ENCODE data around the gene ANXA6.

ANXA6 gene

DNA sequence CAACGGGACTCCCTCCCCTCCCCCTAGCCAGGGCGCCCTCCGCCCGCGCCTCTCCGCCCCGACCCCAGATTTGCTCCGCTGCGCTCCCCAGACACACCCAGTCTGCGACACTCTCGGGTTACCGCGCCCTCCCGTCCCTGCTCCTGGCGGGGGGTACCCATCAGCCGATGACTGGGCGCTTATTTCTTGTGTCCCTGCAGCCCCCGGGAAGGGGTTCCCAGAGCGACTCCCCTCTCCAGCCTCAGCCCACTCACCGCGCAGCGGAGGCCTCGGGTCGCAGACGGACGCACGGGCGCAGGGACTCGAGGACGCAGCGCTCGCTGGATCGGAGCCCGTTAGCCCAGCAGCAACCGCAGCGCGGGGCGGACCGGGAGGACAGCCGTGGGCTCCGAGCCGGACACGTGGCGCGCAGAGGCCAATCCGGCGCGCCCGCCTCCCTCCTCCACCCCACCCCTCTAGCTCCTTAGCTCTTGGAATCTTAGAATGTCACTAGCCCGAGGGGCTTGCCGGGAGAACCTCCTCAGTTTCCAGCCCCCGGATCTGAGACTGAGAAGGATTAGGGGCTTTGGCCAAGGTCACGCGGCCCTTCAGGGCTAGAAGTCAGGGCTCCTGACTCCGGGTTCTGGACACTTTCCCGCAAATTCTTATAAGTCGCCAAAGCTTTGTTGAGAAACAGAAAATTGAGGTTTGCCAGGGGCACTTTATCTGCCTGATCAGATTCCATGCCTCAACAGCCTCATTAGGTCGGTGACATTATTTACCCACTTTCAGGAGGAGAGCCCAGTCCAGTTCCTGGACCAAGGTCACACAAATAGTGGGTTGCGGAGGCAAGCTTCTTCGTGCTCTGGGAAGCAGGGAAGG is at the start of gene ANXA6:
TSS of gene ANXA6 (minus strand) at position 354 of the 861 bp plus-strand sequence. CDS start 9,878 bp downstream, outside the sequence.
- peak; percentile 27 for DNase-seq (ENCODE audit: low read depth)

GRCh38 chr5:151205411-151205810 is 47.8 kb upstream of the ANXA6 start:
- TF ChIP-seq, protein P1, sequence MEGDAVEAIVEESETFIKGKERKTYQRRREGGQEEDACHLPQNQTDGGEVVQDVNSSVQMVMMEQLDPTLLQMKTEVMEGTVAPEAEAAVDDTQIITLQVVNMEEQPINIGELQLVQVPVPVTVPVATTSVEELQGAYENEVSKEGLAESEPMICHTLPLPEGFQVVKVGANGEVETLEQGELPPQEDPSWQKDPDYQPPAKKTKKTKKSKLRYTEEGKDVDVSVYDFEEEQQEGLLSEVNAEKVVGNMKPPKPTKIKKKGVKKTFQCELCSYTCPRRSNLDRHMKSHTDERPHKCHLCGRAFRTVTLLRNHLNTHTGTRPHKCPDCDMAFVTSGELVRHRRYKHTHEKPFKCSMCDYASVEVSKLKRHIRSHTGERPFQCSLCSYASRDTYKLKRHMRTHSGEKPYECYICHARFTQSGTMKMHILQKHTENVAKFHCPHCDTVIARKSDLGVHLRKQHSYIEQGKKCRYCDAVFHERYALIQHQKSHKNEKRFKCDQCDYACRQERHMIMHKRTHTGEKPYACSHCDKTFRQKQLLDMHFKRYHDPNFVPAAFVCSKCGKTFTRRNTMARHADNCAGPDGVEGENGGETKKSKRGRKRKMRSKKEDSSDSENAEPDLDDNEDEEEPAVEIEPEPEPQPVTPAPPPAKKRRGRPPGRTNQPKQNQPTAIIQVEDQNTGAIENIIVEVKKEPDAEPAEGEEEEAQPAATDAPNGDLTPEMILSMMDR (IDR thresholded peaks at IDR 0.05; ENCODE audit: control insufficient read depth, insufficient read depth, low read depth, low read length, missing control alignments) = no peak
- no peak for DNase-seq (ENCODE audit: low read depth)
- no peak overlapping the region for H3K4me3 ChIP-seq (ENCODE audit: control insufficient read depth, low read depth, low read length)

More for the DNA sequence above, at the start of gene ANXA6:
- H3K4me3 ChIP-seq (ENCODE audit: control insufficient read depth, low read depth, low read length) = peak within 1 kb of the TSS; percentile 88
- TF ChIP-seq, protein P1 (IDR thresholded peaks at IDR 0.05; ENCODE audit: control insufficient read depth, insufficient read depth, low read depth, low read length, missing control alignments) = no peak

- no peak for DNase-seq (ENCODE audit: low read depth)
- H3K4me3 ChIP-seq (ENCODE audit: control insufficient read depth, low read depth, low read length) = no peak overlapping the region
- TF ChIP-seq, protein P1 (IDR thresholded peaks at IDR 0.05; ENCODE audit: control insufficient read depth, insufficient read depth, low read depth, low read length, missing control alignments) = no peak
Measured at GRCh38 chr5:151204051-151204450, 46.5 kb upstream of the ANXA6 start.

DNA sequence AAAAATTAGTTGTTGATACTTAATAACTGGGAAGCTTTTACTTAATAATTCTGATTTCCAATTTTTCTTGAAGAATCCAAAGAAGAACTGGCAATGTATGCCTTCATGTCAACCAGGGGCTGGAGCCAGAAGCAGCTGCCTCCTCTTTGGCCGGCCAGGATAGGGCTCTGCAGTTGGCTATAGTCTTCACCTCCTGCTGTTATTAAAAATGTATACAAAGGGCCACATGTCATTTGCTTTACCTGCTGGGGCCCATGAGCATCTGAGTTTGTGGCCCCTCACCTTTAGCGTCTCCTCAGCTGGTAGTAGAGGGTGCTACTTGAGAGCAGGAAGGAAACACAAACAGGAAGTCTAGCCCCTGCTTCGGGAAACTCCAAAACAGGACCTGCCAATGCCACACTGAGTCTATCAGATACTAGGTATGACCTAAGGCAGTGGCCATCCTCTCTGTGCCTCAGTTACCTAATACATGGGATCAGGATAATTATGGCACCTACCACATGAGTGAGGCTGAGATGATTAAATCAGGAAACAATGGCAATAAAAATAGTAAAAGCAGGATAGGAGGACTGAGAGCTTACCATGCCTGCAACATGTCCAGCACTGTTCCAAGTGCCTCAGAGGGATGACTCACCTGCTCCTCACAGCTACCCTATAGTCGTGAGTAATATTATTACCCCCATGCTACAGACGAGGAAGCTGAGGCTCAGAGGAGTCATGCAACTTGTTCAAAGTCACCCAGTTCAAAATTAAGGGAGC is 45.0 kb upstream of the ANXA6 start:
- TF ChIP-seq, protein P1 (IDR thresholded peaks at IDR 0.05; ENCODE audit: control insufficient read depth, insufficient read depth, low read depth, low read length, missing control alignments) = no peak
- no peak overlapping the region for H3K4me3 ChIP-seq (ENCODE audit: control insufficient read depth, low read depth, low read length)
- no peak for DNase-seq (ENCODE audit: low read depth)

- H3K4me3 ChIP-seq (ENCODE audit: control insufficient read depth, low read depth, low read length) = no peak overlapping the region
- no peak for DNase-seq (ENCODE audit: low read depth)
- TF ChIP-seq, protein P1 (IDR thresholded peaks at IDR 0.05; ENCODE audit: control insufficient read depth, insufficient read depth, low read depth, low read length, missing control alignments) = no peak
Measured at GRCh38 chr5:151200913-151201595, 43.5 kb upstream of the ANXA6 start.

DNA sequence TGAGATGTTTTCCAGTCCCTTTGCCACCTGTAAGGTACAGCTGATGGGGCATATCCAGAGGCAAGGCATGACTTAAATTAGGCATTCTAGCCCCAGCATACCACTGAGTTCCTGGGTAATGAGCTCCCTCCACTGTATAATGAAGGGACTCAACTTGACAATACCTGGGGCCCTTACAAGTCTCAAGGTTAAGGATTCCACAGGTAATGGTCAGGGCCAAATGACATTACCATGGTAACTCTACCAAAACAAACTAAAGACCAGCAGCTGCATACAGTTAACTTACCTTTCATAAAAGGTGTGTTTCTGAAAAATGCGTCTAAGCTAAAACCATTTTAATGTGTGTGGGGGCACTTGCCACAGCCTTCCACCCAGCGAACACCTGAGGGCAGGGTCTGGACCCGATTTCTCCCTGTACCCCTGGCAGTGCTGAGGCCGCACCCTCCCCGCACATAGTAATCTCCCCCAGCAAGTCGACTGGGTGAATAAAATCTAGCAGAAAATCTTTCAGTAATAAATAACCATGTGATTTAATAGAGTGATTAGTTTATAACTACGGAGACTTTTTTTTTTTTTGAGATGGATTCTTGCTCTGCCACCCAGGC is 42.1 kb upstream of the ANXA6 start:
- no peak for DNase-seq (ENCODE audit: low read depth)
- TF ChIP-seq, protein P1 (IDR thresholded peaks at IDR 0.05; ENCODE audit: control insufficient read depth, insufficient read depth, low read depth, low read length, missing control alignments) = no peak
- H3K4me3 ChIP-seq (ENCODE audit: control insufficient read depth, low read depth, low read length) = no peak overlapping the region
